ENCODE measurements around the gene SDHD. TPM values are rescaled to one million over a fixed set of nuclear protein-coding genes. Genes with fewer than 3 reads are reported as not detected.

Gene SDHD
- total and polyA plus RNA-seq, 8 donors = 94.1 to 127 (median 123) TPM

DNA sequence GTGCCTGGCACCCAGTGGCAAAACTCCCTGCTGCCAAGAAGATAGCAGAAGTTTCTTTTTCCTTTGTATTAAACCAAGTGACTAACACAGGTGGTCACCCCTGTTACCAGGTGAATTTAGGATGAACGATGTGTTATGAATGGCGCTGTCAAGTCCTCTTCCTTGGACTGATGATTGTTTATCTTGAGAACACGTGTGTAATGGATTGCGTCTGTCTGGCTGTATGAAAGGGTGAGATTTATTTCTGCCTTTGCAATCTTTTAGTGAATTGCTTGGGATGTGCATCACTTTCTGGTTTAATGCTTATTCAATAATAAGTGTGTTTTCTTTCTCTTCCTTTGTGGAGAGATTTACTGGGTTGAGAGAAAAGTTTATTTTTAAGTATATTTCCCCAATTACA, 36.5 kb downstream of the SDHD start:
- no peak for ATAC-seq
- Histone ChIP-seq H3K27me3 (no peaks in the 10 kb centered on the region), H3K36me3 (no peaks in the 10 kb centered on the region), H3K9me3 (no peaks in the 10 kb centered on the region), H3K4me1 (no peaks in the 10 kb centered on the region), H3K27ac (no peak overlapping the region), H3K4me3 (no peak overlapping the region)
- intact Hi-C loops (cut with DNase I) = no loop called here
- TF ChIP-seq, protein P1, sequence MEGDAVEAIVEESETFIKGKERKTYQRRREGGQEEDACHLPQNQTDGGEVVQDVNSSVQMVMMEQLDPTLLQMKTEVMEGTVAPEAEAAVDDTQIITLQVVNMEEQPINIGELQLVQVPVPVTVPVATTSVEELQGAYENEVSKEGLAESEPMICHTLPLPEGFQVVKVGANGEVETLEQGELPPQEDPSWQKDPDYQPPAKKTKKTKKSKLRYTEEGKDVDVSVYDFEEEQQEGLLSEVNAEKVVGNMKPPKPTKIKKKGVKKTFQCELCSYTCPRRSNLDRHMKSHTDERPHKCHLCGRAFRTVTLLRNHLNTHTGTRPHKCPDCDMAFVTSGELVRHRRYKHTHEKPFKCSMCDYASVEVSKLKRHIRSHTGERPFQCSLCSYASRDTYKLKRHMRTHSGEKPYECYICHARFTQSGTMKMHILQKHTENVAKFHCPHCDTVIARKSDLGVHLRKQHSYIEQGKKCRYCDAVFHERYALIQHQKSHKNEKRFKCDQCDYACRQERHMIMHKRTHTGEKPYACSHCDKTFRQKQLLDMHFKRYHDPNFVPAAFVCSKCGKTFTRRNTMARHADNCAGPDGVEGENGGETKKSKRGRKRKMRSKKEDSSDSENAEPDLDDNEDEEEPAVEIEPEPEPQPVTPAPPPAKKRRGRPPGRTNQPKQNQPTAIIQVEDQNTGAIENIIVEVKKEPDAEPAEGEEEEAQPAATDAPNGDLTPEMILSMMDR (IDR thresholded peaks at IDR 0.05) = no peak
- no peak for DNase-seq

DNA sequence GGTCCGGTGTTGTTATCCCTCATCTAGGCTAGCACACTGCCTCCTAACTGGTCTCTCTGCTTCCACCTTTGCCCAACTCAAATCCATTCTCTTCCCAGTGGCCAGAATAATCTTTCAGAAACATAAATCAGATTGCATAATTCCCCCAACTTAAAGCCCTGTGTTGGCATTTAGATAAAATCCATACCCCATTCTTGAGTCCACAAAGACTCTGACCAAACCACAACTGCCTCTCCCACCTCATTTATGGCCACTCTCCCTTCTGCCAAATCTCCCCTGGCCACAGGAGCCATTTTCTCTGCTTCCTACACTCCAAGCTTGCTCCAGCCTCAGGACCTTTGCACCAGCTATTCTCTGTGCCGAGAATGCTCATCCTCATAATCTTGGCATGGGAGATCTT, 40.4 kb downstream of the SDHD start:
- no peaks in the 10 kb centered on the region for H3K9me3 ChIP-seq
- no peak overlapping the region for H3K27ac ChIP-seq
- intact Hi-C loops (cut with DNase I) = no loop called here
- no peaks in the 10 kb centered on the region for H3K27me3 ChIP-seq
- no peak for DNase-seq
- no peak for ATAC-seq
- H3K4me1 ChIP-seq = peaks cover 4 to 11% of the 10 kb centered on the region in 2 donors
- H3K4me3 ChIP-seq = no peak overlapping the region
- TF ChIP-seq, protein P1 (IDR thresholded peaks at IDR 0.05) = no peak
- H3K36me3 ChIP-seq = no peaks in the 10 kb centered on the region

DNA sequence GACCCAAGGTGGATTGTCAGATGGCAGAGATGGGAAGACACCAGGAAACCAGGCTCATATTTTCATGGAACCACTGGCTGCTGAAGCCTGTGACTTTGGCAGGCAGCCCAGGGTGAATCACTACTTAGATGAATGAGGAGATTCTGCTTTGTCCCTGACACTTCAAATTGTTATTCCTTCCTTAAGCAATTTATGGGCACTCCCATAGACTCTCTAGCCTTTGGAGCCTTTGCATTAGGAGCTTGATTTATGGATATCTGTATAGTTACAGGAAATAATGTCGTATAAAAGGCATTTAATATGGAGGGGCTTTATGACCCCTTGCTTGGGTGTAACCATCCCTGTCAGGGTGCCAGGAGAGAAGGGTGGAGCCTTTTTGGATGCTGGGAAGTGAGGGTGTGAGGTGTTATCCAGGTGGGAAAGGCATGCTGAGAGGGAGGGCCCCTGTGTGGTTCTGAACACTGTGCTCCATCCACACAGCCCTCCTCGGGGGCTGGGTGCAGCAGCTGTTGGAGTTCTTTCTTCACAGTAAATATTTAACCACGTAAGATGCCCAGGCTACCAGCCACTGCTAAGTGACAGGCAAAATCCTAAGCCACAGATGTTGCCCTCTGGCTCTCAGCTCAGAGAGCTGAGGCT, 41.9 kb downstream of the SDHD start:
- no peak overlapping the region for H3K27ac ChIP-seq
- peaks cover 4 to 11% of the 10 kb centered on the region in 2 donors for H3K4me1 ChIP-seq
- TF ChIP-seq, protein P1 (IDR thresholded peaks at IDR 0.05) = no peak
- peak; percentile 33 for ATAC-seq
- no peak overlapping the region for H3K4me3 ChIP-seq
- intact Hi-C loops (cut with DNase I) = no loop called here
- H3K27me3 ChIP-seq = no peaks in the 10 kb centered on the region
- DNase-seq = peak in 1 of 4 donors; percentile 52
- H3K36me3 ChIP-seq = no peaks in the 10 kb centered on the region
- no peaks in the 10 kb centered on the region for H3K9me3 ChIP-seq

DNA sequence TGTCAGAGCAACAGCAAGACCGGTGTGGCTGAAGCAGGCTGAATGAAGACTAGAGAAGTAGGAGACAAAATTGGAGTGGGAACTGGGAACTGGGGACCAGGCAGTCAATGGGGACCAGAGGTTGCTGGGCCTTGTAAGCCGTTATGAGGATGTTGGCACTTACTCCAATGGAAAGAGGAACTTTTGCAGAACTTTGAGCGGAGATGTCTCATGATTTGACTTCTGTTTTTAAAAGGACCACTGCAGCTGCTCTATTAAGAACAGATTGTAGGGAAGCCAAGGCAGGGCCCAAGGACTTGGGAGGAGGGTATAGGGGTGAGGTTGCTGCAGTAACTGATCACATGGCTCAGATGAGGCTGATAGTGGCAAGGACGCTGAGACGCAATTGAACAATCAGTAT, 43.0 kb downstream of the SDHD start:
- ATAC-seq (peak; percentile 79), DNase-seq (peak in 1 of 4 donors; percentile 53)
- no peaks in the 10 kb centered on the region for H3K9me3 ChIP-seq
- H3K27ac ChIP-seq = no peak overlapping the region
- H3K36me3 ChIP-seq = no peaks in the 10 kb centered on the region
- intact Hi-C loops (cut with DNase I) = no loop called here
- no peak overlapping the region for H3K4me3 ChIP-seq
- no peaks in the 10 kb centered on the region for H3K27me3 ChIP-seq
- peaks cover 4 to 11% of the 10 kb centered on the region in 2 donors for H3K4me1 ChIP-seq
- TF ChIP-seq, protein P1 (IDR thresholded peaks at IDR 0.05) = no peak

DNA sequence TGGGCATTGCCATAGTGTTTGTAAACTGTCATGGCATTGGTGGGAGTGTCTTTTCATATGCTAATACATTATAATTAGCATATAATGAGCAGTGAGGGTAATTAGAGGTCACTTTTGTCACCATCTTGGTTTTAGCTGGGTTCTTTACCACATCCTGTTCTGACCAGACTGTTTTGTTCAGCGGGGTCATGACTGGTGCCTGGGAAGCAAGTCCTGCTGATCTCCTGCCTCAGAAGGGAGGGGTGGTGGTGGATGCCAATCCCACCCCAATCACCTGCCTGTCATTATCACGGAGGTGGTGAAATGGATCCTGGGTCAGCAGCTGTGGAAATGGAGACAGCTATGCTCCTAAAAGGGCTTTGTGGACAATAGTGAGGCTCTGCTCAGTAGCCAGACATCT, 46.1 kb downstream of the SDHD start:
- H3K36me3 ChIP-seq = no peaks in the 10 kb centered on the region
- no peak overlapping the region for H3K27ac ChIP-seq
- intact Hi-C loops (cut with DNase I) = no loop called here
- no peaks in the 10 kb centered on the region for H3K27me3 ChIP-seq
- H3K4me3 ChIP-seq = no peak overlapping the region
- peaks cover 4 to 11% of the 10 kb centered on the region in 2 donors for H3K4me1 ChIP-seq
- no peak for DNase-seq
- no peak for ATAC-seq
- no peaks in the 10 kb centered on the region for H3K9me3 ChIP-seq
- TF ChIP-seq, protein P1 (IDR thresholded peaks at IDR 0.05) = no peak

All from left lung (tissue), 10 donors.